HG03064 (cell line): ENCODE results near the gene FCHO2.
"Not testable (repeated sequence)": the region's sequence is repeated elsewhere in the genome, so short reads cannot be mapped to it uniquely, and the experiment has no call there.

Experiments used
- ATAC-seq: cut with Tn5 transposase; IDR thresholded peaks from one replicate; pipeline ENCODE4 v1.9.1; 2021; ENCODE audit warnings: low read depth; ENCODE audit not compliant: unreplicated experiment

The FCHO2 gene, protein sequence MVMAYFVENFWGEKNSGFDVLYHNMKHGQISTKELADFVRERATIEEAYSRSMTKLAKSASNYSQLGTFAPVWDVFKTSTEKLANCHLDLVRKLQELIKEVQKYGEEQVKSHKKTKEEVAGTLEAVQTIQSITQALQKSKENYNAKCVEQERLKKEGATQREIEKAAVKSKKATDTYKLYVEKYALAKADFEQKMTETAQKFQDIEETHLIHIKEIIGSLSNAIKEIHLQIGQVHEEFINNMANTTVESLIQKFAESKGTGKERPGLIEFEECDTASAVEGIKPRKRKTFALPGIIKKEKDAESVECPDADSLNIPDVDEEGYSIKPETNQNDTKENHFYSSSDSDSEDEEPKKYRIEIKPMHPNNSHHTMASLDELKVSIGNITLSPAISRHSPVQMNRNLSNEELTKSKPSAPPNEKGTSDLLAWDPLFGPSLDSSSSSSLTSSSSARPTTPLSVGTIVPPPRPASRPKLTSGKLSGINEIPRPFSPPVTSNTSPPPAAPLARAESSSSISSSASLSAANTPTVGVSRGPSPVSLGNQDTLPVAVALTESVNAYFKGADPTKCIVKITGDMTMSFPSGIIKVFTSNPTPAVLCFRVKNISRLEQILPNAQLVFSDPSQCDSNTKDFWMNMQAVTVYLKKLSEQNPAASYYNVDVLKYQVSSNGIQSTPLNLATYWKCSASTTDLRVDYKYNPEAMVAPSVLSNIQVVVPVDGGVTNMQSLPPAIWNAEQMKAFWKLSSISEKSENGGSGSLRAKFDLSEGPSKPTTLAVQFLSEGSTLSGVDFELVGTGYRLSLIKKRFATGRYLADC

DNA sequence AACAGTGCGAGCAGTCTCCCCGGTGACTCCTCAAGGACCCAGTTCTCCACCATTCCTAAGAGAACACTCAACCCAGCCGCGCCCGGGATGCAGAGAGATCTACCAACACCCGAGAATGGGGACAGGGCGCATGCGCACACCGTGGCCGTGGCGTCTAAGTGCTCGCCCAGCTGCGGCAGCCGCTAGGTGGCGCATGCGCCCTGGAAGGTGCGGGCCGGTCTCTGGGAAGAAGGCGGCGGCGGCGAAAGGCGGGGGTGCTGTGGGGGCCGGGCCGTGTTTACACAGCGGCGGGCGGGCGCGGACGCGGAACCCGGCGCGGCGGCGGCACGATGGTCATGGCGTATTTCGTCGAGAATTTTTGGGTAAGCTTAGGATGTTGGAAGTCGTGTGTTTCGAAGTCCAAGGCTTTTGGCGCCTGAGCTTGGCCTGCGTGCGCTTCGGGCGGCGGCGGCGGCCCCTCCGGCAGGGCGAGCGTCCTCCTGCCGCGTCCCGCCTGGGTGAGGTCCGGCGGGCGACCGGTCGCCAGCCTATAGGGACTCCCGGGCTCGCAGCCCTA, at the start of gene FCHO2:
TSS of gene FCHO2 (plus strand) at position 274 of the 556 bp plus-strand sequence. CDS start at position 330, 56 bp downstream.
- ATAC-seq, result peak; percentile 91

DNA sequence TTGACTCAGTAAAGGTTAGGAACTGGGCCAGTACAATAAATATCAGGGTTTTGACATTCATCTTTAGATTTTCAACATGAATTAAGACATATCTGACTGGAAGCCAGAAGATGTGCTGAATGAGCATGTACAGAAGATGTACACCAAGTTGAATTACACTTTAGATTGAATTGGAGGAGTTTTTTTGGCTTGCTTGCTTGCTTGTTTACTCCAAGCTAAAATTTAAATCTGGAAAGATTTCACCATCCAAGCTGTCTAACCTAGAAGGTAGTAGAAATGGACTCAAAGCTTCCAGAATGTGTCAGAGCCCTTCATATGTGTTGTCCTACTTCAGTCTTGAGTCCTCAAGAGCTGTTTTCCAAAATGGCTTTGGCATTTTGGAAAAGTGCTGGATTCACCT, 49.0 kb upstream of the FCHO2 start:
- ATAC-seq, result no peak

DNA sequence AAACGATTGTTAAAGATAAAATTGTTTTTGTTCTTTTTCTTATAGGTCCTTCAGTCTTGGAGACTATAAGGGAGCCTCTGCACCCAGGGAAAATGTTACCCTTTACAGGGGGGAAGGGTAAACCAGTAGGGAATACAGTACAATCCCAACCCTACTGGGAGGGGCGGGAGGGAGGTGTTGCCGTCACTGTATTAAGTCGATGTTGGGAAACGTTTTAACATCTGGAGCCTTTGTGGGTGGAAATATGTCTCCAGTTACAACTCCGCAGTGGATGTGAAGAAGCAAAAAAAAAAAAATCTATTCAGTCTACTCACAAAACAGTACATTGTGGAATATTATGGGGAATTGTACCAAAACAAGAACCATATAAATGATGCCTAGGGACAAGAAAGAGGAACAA, 47.2 kb upstream of the FCHO2 start:
- no peak for ATAC-seq

DNA sequence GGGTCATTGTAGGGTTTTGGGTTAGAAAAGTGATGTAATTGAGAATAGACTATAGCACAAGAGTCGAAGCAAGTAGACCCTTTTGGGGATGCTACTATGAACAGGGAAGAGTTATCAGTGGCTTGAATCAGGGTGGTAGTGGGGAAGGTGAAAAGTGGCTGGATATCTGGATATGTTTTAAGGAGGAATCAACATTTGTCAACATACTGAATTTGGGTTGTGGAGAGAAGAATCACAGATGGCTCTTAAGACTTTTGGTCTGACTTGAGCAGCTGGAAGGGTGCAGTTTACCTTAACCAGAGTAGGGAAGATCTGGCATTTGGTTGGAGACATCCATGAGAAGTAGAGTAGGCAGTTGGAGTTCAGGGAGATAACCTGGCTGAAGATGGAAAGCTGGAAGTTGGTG, 38.5 kb upstream of the FCHO2 start:
- ATAC-seq, result no peak

DNA sequence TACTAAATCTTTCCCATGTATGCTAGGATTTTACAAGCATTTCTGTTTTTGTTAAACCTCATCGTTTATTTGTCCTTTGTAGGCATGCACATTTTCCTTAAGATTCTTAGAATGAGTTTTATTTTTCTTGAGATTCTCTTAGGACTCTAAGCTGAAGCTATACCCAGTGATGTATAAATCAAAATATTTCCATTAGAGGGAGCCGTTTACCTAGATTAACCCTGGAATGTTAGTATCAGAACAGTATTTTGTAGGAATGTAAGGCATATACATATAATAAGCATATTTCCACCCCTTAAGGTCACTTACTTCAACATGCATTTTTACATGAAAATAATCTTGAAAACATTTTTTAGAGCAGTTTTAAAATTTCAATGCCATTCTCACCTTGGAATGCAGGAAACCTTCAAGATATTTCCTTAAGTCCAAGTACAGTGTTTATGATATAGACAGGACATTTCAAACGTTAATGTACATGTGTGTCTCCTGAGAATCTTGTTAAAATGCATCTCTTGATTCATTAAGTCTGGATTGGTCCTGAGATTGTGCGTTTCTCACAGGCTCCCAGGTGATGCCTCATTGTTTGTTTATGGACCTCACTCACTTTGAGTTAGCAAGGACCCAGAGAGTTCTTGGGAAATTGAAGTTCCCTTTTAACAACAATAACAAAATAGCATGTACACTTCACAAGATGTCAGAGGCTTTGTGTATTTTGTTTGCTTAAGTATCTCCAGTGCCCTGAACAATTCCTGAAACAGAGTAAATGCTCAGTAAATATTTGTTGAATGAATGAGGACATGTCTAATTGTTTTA, 34.9 kb upstream of the FCHO2 start:
- no peak for ATAC-seq

DNA sequence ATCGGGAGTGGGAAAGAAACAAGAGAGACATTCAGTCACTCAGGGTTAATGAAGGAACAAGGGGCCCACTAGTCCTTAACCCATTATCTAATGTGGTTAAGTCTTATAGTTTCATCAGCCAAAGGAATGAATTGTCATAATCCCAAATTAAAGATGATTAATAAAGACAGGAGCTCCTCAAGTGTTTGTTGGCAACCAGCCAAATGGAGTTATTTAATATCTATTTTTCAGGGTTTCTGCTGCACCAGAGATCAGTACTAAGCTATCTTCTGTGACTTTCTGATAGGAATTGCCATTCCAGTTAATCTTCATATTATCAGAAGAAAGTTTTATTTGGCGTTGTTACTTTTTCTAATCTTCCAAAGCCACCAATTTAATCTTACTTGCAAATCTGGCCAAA, 34.0 kb upstream of the FCHO2 start:
- no peak for ATAC-seq

DNA sequence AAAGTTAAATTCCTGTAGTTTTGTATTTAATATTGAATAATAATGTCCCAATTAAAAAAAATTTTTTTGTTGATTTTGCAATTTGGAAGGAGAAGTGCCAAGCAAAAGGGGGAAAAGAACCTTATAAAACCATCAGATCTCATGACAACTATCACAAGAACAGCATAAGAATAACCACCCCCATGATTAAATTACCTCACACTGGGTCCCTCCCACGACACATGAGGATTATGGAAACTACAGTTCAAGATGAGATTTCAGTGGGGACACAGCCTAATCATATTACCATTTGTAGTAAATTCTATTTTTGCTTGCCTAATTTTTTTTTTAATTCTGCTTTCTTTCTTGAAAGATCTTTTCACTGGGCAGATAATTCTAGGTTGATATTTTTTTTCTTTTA, 33.4 kb upstream of the FCHO2 start:
- ATAC-seq, result no peak

DNA sequence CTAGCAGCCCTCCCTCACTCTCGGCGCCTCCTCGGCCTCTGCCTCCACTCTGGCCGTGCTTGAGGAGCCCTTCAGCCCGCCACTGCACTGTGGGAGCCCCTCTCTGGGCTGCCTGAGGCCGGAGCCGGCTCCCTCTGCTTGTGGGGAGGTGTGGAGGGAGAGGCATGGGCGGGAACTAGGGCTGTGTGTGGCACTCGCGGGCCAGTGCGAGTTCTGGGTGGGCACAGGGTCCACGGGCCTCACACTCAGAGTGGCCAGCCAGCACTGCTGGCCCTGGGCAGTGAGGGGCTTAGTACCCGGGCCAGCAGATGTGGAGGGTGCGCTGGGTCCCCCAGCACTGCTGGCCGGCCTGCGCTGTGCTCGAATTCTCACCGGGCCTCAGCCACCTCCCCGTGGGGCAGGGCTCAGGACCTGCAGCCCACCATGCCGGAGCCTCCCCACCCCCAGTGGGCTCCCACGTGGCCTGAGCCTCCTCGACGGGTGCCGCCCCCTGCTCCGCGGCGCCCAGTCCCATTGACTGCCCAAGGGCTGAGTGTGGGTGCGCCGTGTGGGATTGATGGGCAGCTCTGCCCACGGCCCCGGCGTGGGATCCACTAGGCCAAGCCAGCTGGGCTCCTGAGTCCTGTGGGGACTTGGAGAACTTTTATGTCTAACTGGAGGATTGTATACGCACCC, 30.4 kb upstream of the FCHO2 start:
- no peak for ATAC-seq

DNA sequence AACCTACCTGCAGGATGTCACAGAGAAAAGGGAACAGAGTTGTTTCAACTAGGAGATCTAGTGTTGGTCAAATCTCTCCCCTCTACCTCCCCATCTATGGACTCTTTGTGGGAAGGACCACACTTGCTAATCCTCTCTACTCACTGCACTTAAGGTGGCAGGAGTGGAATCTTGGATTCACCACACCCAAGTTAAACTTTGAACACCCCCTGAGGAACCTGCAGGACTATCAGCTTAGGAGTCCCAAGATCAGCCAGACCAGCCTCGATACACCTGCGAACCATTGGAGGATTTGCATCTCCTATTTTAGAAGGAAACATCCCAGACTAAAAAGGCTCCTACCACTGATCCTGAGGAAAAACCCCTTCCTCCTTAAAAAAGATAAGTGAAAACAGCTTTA, 23.2 kb upstream of the FCHO2 start:
- ATAC-seq, result not testable (repeated sequence)

DNA sequence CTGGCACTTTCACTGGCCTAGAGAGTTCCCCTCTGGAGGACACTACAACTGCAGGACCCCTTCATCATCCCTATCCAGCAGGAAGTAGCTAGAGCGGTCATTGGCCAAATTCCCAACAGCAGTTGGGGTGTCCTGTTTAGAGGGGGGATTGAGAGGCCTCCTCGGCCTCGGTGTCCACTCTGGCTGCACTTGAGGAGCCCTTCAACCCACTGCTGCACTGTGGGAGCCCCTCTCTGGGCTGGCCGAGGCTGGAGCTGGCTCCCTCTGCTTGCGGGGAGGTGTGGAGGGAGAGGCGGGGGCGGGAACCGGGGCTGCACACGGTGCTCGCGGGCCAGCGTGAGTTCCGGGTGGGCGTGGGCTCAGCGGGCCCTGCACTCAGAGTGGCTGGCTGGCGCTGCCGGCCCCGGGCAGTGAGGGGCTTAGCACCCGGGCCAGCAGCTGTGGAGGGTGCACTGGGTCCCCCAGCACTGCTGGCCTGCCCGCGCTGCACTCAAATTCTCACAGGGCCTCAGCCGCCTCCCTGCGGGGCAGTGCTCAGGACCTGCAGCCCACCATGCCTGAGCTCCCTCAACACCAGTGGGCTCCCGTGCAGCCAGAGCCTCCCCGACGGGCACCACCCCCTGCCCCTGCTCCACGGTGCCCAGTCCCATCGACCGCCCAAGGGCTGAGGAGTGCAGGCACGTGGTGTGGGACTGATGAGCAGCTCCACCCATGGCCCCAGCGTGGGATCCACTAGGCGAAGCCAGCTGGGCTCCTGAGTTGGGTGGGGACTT, 20.7 kb upstream of the FCHO2 start:
- ATAC-seq, result not testable (repeated sequence)

DNA sequence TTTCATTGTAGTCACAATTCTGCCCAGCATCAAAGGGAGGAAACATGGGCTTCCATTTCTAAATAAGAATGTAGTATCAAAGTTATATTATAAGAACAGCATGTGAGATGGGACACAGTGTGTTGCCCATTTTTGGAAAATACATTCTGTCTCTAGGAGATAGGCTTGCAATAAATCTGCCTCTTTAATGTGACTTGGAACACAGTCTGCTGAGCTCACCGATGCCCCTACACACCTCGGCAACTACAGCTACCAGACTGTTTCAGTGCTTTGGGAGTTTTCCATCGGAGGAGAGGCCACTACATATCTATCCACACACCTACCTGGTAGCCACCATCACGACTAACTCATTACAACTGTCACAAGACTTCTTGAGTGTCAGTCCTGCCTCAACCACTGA, 18.9 kb upstream of the FCHO2 start:
- no peak for ATAC-seq

DNA sequence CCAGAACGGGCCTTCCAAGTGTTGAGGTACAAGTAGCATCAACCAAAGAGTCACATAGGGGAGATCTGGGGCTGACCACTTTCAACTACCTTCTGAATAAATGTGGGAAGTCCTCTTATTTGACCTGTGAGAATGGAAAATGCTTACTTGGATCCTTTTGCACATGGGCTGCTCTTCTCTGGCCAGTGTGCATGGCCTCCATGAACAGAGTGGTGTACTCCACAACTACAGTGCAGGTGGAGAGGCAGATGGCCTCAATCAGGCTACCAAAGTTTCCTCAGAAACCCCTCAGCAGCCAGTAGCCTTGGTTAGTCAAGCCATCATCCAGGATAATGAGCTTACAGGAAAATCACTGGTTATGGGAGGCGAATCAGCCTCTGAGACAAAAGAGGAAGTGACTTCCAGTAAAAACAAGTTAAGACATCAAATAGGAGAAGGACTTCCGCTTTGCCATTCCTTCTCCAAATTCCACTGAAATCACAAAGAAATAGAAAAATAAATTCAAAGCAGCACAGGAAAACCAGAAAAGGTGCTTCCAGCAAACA, 18.3 kb upstream of the FCHO2 start:
- ATAC-seq, result no peak

DNA sequence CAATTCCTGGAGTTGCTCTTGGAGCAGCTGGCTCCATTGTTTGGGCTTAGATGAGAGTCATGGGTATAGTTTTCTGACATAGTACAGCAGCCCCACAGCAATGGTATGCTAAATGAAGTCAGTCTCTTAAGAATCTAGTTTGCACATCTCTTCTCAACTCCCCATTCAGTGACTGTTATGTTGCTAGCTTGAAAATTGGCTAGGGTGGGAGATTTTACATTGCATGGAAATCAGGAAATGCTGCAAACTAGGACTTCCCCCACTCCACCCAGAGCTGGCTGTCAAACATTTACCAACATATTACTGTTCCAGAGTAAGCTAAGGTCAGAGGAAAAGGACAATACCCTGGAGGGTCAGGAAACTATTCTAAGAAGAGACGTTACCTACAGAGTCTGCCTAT, 17.6 kb upstream of the FCHO2 start:
- ATAC-seq, result no peak

DNA sequence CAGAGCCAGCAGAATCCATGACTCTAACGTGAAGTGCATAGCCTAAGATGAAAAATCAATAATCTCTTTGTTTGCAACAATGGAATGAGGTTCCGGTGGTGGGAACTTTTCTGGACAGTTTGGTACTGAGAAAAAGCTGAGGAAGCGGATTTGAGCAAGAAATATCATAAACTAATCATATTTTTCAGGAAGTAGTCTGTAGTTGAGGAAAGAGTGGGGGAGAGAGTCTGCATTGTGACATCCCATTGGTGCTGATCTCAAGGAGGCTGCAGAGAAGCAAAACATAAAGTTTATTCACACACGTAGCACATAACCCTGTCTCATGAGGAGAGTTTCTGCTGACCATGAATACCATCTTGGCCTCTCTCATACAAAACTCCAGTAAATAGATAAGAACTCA, 15.8 kb upstream of the FCHO2 start:
- ATAC-seq, result no peak

DNA sequence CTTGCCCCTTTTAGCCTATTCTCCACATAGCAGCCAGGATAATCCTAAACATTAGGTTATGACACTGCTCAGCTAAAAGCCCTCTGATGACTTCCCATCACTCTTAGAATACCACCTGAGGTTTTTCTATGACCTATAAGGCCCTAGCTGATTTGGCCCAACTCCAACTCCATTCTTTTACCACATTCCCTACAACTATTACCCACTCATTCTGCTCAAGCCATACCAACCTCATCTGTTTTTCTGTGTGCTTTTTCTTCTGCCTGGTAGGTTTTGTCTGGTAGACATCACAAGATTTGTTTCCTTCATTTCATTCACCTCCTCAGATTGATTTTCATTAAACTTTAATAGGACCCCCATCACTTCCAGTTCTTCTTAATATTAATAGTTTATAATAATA, 12.5 kb upstream of the FCHO2 start:
- ATAC-seq, result no peak

DNA sequence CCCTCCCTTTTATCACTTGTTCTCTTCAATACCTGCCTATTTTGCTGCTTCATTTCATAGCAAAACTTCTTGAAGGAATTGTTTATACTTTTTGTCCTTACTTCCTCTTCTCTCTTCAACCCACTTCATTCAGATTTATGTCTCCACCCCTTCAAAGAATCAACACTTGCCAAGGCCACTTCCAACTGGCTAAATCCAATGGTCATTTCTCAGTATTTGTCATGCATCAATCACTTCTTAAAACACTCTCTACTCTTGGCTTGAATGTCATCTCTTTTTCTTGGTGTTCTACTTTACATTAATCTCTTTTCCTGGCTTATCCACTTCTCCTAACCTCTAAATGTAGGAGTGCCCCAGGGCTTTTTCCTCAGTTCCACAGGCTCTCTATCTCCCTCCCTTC, 8.3 kb upstream of the FCHO2 start:
- no peak for ATAC-seq

DNA sequence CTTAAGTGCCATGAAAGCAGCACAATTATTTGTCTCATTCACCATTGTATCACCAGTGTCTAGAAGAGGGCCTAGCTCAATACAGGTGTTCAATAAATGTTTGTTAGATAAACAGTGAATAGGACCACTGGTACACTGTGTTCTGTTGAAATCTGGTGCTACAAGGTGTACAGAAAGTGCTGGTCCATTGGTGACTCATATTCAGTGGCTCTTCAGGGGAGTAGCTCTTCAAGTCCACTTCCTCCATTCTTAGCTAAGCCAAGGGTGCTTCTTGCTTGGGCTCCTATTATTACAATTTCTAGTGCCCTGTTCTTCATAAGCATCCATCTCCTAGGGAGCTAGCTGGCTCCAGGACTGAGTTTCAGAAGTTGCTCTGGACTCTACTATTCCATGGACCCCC, 6.4 kb upstream of the FCHO2 start:
- no peak for ATAC-seq

DNA sequence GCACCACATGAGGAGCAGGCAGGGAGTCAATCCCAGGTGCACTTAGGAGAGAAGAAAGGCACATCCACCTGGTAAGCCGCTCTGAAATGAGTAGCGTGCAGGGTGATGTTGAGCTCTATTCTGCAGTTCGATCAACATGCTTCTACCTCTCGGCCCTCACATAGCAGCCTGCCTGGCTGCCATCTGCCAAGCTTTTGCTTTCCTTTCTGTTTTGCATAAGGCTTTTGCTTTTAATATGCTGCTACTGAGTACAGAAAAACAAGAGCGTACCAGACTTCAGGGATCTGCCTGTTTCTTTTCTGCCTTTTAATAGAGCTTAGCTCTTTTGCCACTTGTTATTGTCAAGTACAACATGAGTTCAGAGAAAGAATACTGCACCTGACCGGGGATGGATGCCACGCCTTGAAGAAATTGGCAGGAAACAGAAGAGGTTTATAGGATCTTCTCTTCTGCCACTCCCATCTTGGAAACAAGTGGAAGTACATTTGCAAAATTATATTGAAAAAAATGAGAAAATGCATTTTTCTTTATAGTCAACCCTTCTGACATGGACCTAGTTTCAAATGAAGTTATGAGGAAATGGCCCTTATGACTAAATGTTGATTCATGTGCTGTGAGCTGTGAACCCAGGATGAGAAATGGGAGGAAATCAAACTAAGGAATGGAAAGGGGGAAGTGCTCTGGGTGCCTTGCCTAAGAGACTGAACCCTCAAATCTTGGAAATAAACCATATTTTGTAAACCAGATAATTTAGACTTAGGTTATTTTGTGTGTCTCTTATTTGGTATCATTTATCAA, 4.0 kb upstream of the FCHO2 start:
- ATAC-seq, result no peak
